ENCODE data around the gene ZFP14. TPM values are rescaled to one million over a fixed set of nuclear protein-coding genes. Genes with fewer than 3 reads are reported as not detected.

The ZFP14 gene
- total RNA-seq, result 2.2 and 3.0 TPM in 2 replicates

DNA sequence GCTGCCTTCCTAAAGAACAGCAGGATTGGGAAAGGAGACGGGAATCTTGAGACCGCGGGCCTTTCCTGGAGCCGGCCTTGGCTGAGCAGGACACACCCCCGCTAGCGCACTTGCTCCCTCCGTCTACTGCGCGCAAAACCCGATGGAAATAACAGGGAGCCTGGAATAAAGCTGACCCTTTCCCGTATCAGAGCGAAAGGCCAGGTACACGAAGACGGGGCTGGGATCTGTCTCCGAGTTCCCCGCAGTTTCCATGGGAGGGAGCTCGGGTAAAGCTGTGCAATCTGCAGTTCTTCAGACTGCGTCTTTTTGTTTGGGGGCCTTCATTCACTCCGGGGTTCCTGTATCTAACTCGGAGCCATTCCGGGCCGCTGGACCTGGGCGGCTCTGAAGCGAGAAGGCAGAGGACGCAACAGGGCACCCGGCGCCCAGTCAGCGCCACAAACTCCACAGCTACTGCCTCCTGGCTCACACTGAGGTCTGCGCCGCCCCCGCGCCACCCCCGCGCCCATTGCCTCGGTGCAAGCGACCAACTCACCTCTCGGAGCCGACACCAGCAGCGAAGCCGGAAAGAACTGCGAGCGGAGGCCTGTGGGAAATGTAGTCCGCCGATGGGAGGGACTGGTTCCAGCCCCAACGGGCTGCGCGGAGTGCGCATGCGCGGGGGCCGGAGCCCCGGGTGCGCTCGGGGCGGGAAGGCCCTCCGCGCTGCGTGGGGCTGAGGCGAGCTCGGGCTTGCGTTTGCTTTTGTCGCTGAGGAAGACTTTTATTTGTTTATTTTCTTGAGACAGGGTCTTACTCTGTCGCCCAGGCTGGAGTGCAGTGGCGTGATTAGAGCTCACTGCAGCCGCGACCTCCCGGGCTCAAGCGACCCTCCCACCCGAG, at the start of gene ZFP14:
Gene ZFP14 (minus strand): TSS at position 577 of the 885 bp plus-strand sequence. CDS start 11,309 bp downstream, outside the sequence.

DNA sequence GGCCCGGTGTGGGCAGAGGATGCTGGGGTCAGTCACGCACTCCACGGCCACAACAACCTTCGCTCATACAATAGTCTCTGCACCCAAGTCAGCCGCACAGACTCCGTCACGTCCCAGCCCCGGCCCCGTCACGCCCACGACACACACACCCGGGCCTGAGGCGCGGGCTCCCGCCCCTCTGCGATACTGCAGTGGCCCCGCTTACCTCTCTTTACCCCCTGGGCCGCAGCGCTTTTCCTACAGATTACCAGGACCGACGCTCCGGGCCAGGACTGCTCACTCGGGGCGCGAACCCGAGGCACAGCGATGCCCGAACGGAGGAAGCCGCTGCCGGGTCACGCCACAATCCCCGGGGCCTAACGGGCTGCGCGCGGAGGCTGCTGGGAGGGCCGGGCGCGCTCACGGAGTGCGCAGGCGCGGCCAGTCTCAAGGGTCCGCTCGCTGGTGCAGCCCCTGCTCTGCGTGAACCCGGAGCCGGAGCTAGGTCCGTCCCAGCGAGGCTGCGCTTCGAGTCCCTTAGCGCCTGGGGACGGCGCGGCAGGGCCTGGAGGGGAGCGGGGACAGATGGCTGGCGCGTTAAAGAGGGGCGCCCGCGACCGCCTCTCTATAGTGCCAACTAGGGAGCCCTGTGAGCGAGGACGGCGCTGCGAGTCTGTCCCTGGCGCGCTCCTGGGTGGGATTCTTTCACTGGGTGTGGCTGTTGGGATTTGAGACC, 39.4 kb upstream of the ZFP14 start, which contains the start of gene ZFP82:
Gene ZFP82 (minus strand): TSS at position 358 of the 715 bp plus-strand sequence. CDS start 8,855 bp downstream, outside the sequence.

Other genes with a start within 250 kb of the ZFP14 start
- gene CAPNS1, start 239.1 kb downstream of the ZFP14 start, total RNA-seq, result 238 and 293 TPM in 2 replicates
- 0.88 and 11.7 TPM in 2 replicates for gene COX7A1, start 226.8 kb downstream of the ZFP14 start, total RNA-seq
- 2.4 and 3.4 TPM in 2 replicates for gene ZNF565, start 164.5 kb downstream of the ZFP14 start, total RNA-seq
- 77.3 and 87.5 TPM in 2 replicates for gene ZNF146, start 164.1 kb downstream of the ZFP14 start, total RNA-seq
- gene ZFP82, start 39.4 kb upstream of the ZFP14 start, total RNA-seq, result 4.4 and 5.9 TPM in 2 replicates
- 8.7 and 9.2 TPM in 2 replicates for gene ZNF566, start 110.4 kb upstream of the ZFP14 start, total RNA-seq
- gene ZNF260, start 149.1 kb upstream of the ZFP14 start, total RNA-seq, result 8.1 and 10.5 TPM in 2 replicates
- 7.2 and 10.3 TPM in 2 replicates for gene ZNF529, start 194.1 kb upstream of the ZFP14 start, total RNA-seq
- gene ZNF382, start 226.1 kb upstream of the ZFP14 start, total RNA-seq, result 9.2 and 10.9 TPM in 2 replicates